Sigmoid colon (tissue), 3 donors: ENCODE data around the gene SYNRG.

ENCODE experiments used
- POLR2A ChIP-seq, 2 donors: fragments of 450-650 bp; IDR thresholded peaks; one replicate each; pipeline ENCODE4 v1.6.1; 2016; ENCODE audit warnings: antibody characterized with exemption in 2 of 2, mild to moderate bottlenecking in 2 of 2, moderate library complexity in 2 of 2
- TF ChIP-seq, protein P1 (sequence below), 4 experiments: fragments of 450-650 bp in 3 of 4; fragments of 200-600 bp in 1 of 4; IDR thresholded peaks; one replicate each; pipeline ENCODE4 v1.5.1; 2016 to 2019; ENCODE audit warnings: antibody characterized with exemption in 4 of 4, mild to moderate bottlenecking in 3 of 4, moderate library complexity in 2 of 4

DNA sequence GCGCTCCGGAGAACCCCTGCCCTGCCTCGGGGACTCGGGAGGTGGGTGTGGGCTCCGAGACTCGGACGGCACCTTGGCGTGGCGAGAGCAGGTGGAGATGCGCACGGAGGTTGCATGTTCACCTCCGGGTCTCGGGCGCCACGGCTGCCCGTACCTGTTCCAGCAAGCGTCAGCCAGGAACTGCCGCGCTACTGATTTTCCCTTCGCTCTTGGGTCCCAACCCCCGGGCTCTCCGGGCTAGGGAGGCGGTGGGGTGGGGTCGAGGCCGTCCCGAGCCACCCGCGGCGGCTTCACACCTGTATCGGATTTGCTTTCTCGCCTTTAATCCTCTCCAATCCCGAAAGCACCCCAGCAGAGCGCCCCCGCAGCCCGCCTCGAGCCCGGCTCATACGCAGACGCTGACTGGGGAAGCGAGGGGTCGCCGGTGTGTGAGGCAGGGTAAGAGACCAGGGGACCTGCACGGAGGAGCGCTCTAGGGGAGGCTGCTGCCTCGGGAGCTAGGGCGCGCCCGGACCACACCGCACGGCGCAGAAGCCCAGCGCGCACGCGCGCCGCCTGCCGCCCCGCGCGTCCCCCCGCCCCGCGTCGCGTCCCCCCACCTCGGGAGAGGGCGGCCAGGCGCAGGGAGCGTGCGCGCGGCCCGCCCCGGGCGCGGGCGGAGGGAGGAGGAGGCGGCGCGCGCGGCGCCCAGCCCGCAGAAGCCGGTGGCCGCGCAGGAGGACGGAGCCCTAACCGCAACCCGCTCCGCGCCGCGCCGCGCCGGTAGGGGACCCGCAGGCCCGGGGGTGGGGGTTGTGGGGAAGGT, 119.8 kb downstream of the SYNRG start, which contains the start of gene DUSP14:
- TF ChIP-seq, protein P1, sequence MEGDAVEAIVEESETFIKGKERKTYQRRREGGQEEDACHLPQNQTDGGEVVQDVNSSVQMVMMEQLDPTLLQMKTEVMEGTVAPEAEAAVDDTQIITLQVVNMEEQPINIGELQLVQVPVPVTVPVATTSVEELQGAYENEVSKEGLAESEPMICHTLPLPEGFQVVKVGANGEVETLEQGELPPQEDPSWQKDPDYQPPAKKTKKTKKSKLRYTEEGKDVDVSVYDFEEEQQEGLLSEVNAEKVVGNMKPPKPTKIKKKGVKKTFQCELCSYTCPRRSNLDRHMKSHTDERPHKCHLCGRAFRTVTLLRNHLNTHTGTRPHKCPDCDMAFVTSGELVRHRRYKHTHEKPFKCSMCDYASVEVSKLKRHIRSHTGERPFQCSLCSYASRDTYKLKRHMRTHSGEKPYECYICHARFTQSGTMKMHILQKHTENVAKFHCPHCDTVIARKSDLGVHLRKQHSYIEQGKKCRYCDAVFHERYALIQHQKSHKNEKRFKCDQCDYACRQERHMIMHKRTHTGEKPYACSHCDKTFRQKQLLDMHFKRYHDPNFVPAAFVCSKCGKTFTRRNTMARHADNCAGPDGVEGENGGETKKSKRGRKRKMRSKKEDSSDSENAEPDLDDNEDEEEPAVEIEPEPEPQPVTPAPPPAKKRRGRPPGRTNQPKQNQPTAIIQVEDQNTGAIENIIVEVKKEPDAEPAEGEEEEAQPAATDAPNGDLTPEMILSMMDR (IDR thresholded peaks at IDR 0.05) = no peak
- no peak for TF ChIP-seq POLR2A (IDR thresholded peaks at IDR 0.05)
